ENCODE results near the gene TMEM108. TPM values are rescaled to one million over a fixed set of nuclear protein-coding genes. Genes with fewer than 3 reads are reported as not detected.

TMEM108 gene
- polyA plus RNA-seq, 1 donor (not counting 4 experiments of a cell fraction or from before 2014, with no cell fraction given) = not detected

GRCh38 chr3:133054586-133054985 is 16.4 kb downstream of the TMEM108 start:
- FAIRE-seq = no peak
- dilution Hi-C loops (cut with MboI; ENCODE audit: extremely low pct_ligation_motif_present, low sequenced_read_pairs) = no loop called here

GRCh38 chr3:133055339-133055738 is 17.1 kb downstream of the TMEM108 start:
- dilution Hi-C loops (cut with MboI; ENCODE audit: extremely low pct_ligation_motif_present, low sequenced_read_pairs) = no loop called here
- H3K9ac ChIP-seq (ENCODE audit: control insufficient read depth, extremely low read depth, insufficient read depth, low read length) = no peak overlapping the region
- no peaks in the 10 kb centered on the region for H4K20me1 ChIP-seq (ENCODE audit: control insufficient read depth, extremely low read depth, insufficient read depth, low read length)
- no peaks in the 10 kb centered on the region for H3K27me3 ChIP-seq (ENCODE audit: control insufficient read depth, extremely low read depth, insufficient read depth, low read length)
- no peak overlapping the region for H3K4me2 ChIP-seq (ENCODE audit: control insufficient read depth, extremely low read depth, insufficient read depth, low read depth, low read length)
- H3K4me1 ChIP-seq (ENCODE audit: control insufficient read depth, extremely low read depth, insufficient read depth, low read length) = no peaks in the 10 kb centered on the region
- TF ChIP-seq CTCF (optimal IDR thresholded peaks at IDR 0.05 in 1 of 3, IDR thresholded peaks at IDR 0.05 in 1 of 3, conservative IDR thresholded peaks at IDR 0.05 in 1 of 3; ENCODE audit: extremely low read depth in 1 of 3, insufficient read depth in 2 of 3, low read length in 3 of 3) = no peak
- no peak for TF ChIP-seq EZH2 (IDR thresholded peaks at IDR 0.05; ENCODE audit: low read length)
- H3K36me3 ChIP-seq (ENCODE audit: control insufficient read depth in 2 of 2, extremely low read depth in 1 of 2, insufficient read depth in 2 of 2, low read length in 2 of 2) = no peaks in the 10 kb centered on the region
- H2AFZ ChIP-seq (ENCODE audit: control insufficient read depth, low read length) = no peak overlapping the region
- DNase-seq (ENCODE audit: low read depth, low spot score) = no peak
- no peaks in the 10 kb centered on the region for H3K9me1 ChIP-seq (ENCODE audit: control insufficient read depth, extremely low read depth, insufficient read depth, low read length)
- no peak overlapping the region for H3K4me3 ChIP-seq (ENCODE audit: control insufficient read depth in 2 of 3, extremely low read depth in 1 of 3, insufficient read depth in 2 of 3, low read depth in 1 of 3, low read length in 3 of 3)
- no peak overlapping the region for H3K27ac ChIP-seq (ENCODE audit: control insufficient read depth, insufficient read depth, low read length)
- no peak for FAIRE-seq
- H3K79me2 ChIP-seq (ENCODE audit: control insufficient read depth, insufficient read depth, low read length) = no peaks in the 10 kb centered on the region
- no peaks in the 10 kb centered on the region for H3K9me3 ChIP-seq (ENCODE audit: control insufficient read depth, low read depth, low read length)

More at GRCh38 chr3:133054586-133054985, 16.4 kb downstream of the TMEM108 start:
- Histone ChIP-seq H3K9ac (ENCODE audit: control insufficient read depth, extremely low read depth, insufficient read depth, low read length) (no peak overlapping the region), H3K4me2 (ENCODE audit: control insufficient read depth, extremely low read depth, insufficient read depth, low read depth, low read length) (no peak overlapping the region), H3K36me3 (ENCODE audit: control insufficient read depth in 2 of 2, extremely low read depth in 1 of 2, insufficient read depth in 2 of 2, low read length in 2 of 2) (no peaks in the 10 kb centered on the region), H3K4me1 (ENCODE audit: control insufficient read depth, extremely low read depth, insufficient read depth, low read length) (no peaks in the 10 kb centered on the region), H3K9me3 (ENCODE audit: control insufficient read depth, low read depth, low read length) (no peaks in the 10 kb centered on the region), H4K20me1 (ENCODE audit: control insufficient read depth, extremely low read depth, insufficient read depth, low read length) (no peaks in the 10 kb centered on the region), H2AFZ (ENCODE audit: control insufficient read depth, low read length) (no peak overlapping the region), H3K4me3 (ENCODE audit: control insufficient read depth in 2 of 3, extremely low read depth in 1 of 3, insufficient read depth in 2 of 3, low read depth in 1 of 3, low read length in 3 of 3) (no peak overlapping the region), H3K27me3 (ENCODE audit: control insufficient read depth, extremely low read depth, insufficient read depth, low read length) (no peaks in the 10 kb centered on the region), H3K79me2 (ENCODE audit: control insufficient read depth, insufficient read depth, low read length) (no peaks in the 10 kb centered on the region), H3K27ac (ENCODE audit: control insufficient read depth, insufficient read depth, low read length) (no peak overlapping the region), H3K9me1 (ENCODE audit: control insufficient read depth, extremely low read depth, insufficient read depth, low read length) (no peaks in the 10 kb centered on the region)
- no peak for DNase-seq (ENCODE audit: low read depth, low spot score)
- TF ChIP-seq CTCF (optimal IDR thresholded peaks at IDR 0.05 in 1 of 3, IDR thresholded peaks at IDR 0.05 in 1 of 3, conservative IDR thresholded peaks at IDR 0.05 in 1 of 3; ENCODE audit: extremely low read depth in 1 of 3, insufficient read depth in 2 of 3, low read length in 3 of 3) (no peak), EZH2 (IDR thresholded peaks at IDR 0.05; ENCODE audit: low read length) (no peak)

All from keratinocyte (primary cell).